DND-41 (cell line): ENCODE results near the gene CXorf38.

ENCODE experiments used
- ATAC-seq: fragments of 200-7000 bp; cut with Tn5 transposase; 3 replicates; pipeline ENCODE4 v1.9.1; 2021; ENCODE audit warnings: low read depth; ENCODE audit not compliant: insufficient read depth
- DNase-seq: peaks from one replicate; pipeline ENCODE4 v3.0.0-alpha.2; 2020
- H2AFZ ChIP-seq: 2 replicates; pipeline ENCODE4 v1.6.0; 2012; ENCODE audit warnings: low read depth, low read length
- H3K27ac ChIP-seq: 2 replicates; pipeline ENCODE4 v1.5.1; 2012; ENCODE audit warnings: low read length, inconsistent platforms
- H3K27me3 ChIP-seq: fragments of 200-600 bp; sonication (generic); 2 replicates; pipeline ENCODE4 v1.6.0; 2012; ENCODE audit warnings: low read length, mild to moderate bottlenecking, inconsistent platforms; ENCODE audit not compliant: insufficient read depth, poor library complexity
- H3K36me3 ChIP-seq: 2 replicates; pipeline ENCODE4 v1.5.1; 2012; ENCODE audit warnings: low read length, inconsistent platforms; ENCODE audit not compliant: insufficient read depth
- H3K4me1 ChIP-seq: 2 replicates; pipeline ENCODE4 v1.5.1; 2012; ENCODE audit warnings: mild to moderate bottlenecking, low read length; ENCODE audit not compliant: insufficient read depth
- H3K4me2 ChIP-seq: 2 replicates; pipeline ENCODE4 v1.6.0; 2012; ENCODE audit warnings: mild to moderate bottlenecking, moderate library complexity, low read length, inconsistent platforms; ENCODE audit not compliant: insufficient read depth
- H3K4me3 ChIP-seq, 2 experiments: fragments of 200-600 bp in 1 of 2; shearing (Covaris generic) in 1 of 2; 2 replicates each; pipeline ENCODE4 v1.5.1; 2012 to 2016; ENCODE audit warnings: inconsistent platforms in 2 of 2, low read length in 2 of 2, mild to moderate bottlenecking in 2 of 2, low read depth in 1 of 2, moderate library complexity in 1 of 2
- H3K79me2 ChIP-seq: 2 replicates; pipeline ENCODE4 v1.6.0; 2012; ENCODE audit warnings: low read length, inconsistent platforms; ENCODE audit not compliant: insufficient read depth
- H3K9ac ChIP-seq: 2 replicates; pipeline ENCODE4 v1.6.0; 2012; ENCODE audit warnings: low read depth, mild to moderate bottlenecking, inconsistent platforms, low read length, moderate library complexity
- H3K9me3 ChIP-seq: 2 replicates; pipeline ENCODE4 v1.5.1; 2012; ENCODE audit warnings: low read length, moderate library complexity, mild to moderate bottlenecking, inconsistent platforms; ENCODE audit not compliant: insufficient read depth, severe bottlenecking
- H4K20me1 ChIP-seq: 2 replicates; pipeline ENCODE4 v1.6.0; 2012; ENCODE audit warnings: low read length; ENCODE audit not compliant: insufficient read depth
- CTCF ChIP-seq: IDR thresholded peaks from 2 replicates; pipeline ENCODE4 v1.5.1; 2012; ENCODE audit warnings: borderline replicate concordance, low read length, moderate library complexity, mild to moderate bottlenecking; ENCODE audit not compliant: poor library complexity, severe bottlenecking; ENCODE audit errors: extremely low read depth
- EZH2 ChIP-seq: IDR thresholded peaks from 3 replicates; pipeline ENCODE4 v1.6.1; 2012; ENCODE audit warnings: borderline replicate concordance, low read depth, mild to moderate bottlenecking, moderate library complexity, low read length, inconsistent platforms; ENCODE audit not compliant: severe bottlenecking

CXorf38 gene

GRCh38 chrX:40671126-40671525 is 23.8 kb upstream of the CXorf38 start:
- no peaks in the 10 kb centered on the region for H3K79me2 ChIP-seq
- H3K36me3 ChIP-seq: peaks cover 65% of the 10 kb centered on the region; the same call in 1 of the 2 replicates
- no peak overlapping the region for H3K4me3 ChIP-seq
- H3K4me1 ChIP-seq: no peaks in the 10 kb centered on the region
- no peak for DNase-seq
- no peak overlapping the region for H3K4me2 ChIP-seq
- no peak overlapping the region for H3K9ac ChIP-seq
- no peak overlapping the region for H3K27ac ChIP-seq
- no peaks in the 10 kb centered on the region for H3K9me3 ChIP-seq
- no peak overlapping the region for H2AFZ ChIP-seq
- TF ChIP-seq CTCF (no peak), EZH2 (no peak)
- H3K27me3 ChIP-seq: no peaks in the 10 kb centered on the region
- H4K20me1 ChIP-seq: no peaks in the 10 kb centered on the region
- no peak for ATAC-seq

GRCh38 chrX:40663880-40664630 is 16.7 kb upstream of the CXorf38 start:
- H3K9ac ChIP-seq: no peak overlapping the region
- DNase-seq (no peak), ATAC-seq (no peak)
- H3K9me3 ChIP-seq: no peaks in the 10 kb centered on the region
- H3K27ac ChIP-seq: no peak overlapping the region
- no peaks in the 10 kb centered on the region for H3K4me1 ChIP-seq
- H3K36me3 ChIP-seq: peaks cover 50% of the 10 kb centered on the region
- no peak overlapping the region for H3K4me2 ChIP-seq
- TF ChIP-seq EZH2 (no peak), CTCF (no peak)
- no peaks in the 10 kb centered on the region for H3K27me3 ChIP-seq
- no peak overlapping the region for H3K4me3 ChIP-seq
- no peaks in the 10 kb centered on the region for H4K20me1 ChIP-seq
- H3K79me2 ChIP-seq: no peaks in the 10 kb centered on the region
- no peak overlapping the region for H2AFZ ChIP-seq

GRCh38 chrX:40663078-40663740 is 15.8 kb upstream of the CXorf38 start:
- Histone ChIP-seq H3K9ac (no peak overlapping the region), H3K4me3 (no peak overlapping the region), H3K4me2 (no peak overlapping the region), H3K36me3 (peaks cover 55% of the 10 kb centered on the region), H3K27ac (no peak overlapping the region), H2AFZ (no peak overlapping the region), H3K9me3 (no peaks in the 10 kb centered on the region), H3K79me2 (no peaks in the 10 kb centered on the region), H3K4me1 (no peaks in the 10 kb centered on the region), H4K20me1 (no peaks in the 10 kb centered on the region), H3K27me3 (no peaks in the 10 kb centered on the region)
- no peak for ATAC-seq
- TF ChIP-seq CTCF (no peak), EZH2 (no peak)
- DNase-seq: no peak
